Measurements from ENCODE around the gene PRKCQ. TPM values are rescaled to one million over a fixed set of nuclear protein-coding genes. Genes with fewer than 3 reads are reported as not detected.

Gene PRKCQ
- total and polyA plus RNA-seq, 2 of the 13 experiments (the other 11 are each of a cell fraction or from before 2014, with no cell fraction given), result 0.13 to 0.35 TPM

DNA sequence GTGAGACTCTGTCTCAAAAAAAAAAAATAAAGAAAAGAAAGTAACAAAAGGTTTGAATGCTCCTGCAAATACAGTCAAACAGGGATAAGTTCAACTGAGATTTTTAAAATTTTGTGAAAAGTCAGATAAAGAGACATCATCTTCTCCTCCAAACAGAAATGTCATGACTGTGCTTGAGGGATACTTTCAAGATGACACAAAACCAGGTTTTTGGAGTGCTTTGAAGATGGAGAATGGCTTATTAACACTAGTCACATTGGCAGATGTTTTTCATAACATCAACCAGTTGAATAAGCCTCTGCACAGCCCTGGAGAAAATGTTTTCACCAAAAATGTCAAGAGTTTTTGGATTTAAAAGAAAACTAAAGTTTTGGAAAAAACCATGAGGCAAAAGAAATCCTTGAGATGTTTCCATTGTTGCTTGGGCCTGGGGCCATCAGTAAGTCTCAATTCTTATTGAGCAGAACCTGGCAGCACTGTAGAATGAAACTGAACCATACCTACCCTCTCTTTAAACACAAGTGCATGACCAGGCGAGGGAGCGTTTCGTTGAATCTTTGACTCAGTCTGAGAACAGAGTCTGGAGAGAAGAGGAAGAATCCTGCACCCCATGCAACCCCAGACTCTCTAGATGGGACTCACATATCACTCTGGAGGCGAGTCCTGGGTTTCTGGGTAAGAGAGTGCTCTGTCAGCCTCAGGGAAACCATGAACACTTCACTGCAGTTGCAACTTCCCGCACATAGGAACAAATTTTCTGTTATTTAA, 37.4 kb upstream of the PRKCQ start (continued):
- TF ChIP-seq NFKB2 (CRISPR knock-in tag; IDR thresholded peaks at IDR 0.05; ENCODE audit: borderline replicate concordance) (no peak), ZNF577 (CRISPR knock-in tag; IDR thresholded peaks at IDR 0.05; ENCODE audit: borderline replicate concordance, low read depth) (no peak), NFKBIZ (CRISPR knock-in tag; IDR thresholded peaks at IDR 0.05) (no peak), MZF1 (CRISPR knock-in tag; IDR thresholded peaks at IDR 0.05; ENCODE audit: borderline replicate concordance) (no peak), GTF3A (CRISPR knock-in tag; conservative IDR thresholded peaks at IDR 0.05) (no peak)
- TF ChIP-seq, protein P1, sequence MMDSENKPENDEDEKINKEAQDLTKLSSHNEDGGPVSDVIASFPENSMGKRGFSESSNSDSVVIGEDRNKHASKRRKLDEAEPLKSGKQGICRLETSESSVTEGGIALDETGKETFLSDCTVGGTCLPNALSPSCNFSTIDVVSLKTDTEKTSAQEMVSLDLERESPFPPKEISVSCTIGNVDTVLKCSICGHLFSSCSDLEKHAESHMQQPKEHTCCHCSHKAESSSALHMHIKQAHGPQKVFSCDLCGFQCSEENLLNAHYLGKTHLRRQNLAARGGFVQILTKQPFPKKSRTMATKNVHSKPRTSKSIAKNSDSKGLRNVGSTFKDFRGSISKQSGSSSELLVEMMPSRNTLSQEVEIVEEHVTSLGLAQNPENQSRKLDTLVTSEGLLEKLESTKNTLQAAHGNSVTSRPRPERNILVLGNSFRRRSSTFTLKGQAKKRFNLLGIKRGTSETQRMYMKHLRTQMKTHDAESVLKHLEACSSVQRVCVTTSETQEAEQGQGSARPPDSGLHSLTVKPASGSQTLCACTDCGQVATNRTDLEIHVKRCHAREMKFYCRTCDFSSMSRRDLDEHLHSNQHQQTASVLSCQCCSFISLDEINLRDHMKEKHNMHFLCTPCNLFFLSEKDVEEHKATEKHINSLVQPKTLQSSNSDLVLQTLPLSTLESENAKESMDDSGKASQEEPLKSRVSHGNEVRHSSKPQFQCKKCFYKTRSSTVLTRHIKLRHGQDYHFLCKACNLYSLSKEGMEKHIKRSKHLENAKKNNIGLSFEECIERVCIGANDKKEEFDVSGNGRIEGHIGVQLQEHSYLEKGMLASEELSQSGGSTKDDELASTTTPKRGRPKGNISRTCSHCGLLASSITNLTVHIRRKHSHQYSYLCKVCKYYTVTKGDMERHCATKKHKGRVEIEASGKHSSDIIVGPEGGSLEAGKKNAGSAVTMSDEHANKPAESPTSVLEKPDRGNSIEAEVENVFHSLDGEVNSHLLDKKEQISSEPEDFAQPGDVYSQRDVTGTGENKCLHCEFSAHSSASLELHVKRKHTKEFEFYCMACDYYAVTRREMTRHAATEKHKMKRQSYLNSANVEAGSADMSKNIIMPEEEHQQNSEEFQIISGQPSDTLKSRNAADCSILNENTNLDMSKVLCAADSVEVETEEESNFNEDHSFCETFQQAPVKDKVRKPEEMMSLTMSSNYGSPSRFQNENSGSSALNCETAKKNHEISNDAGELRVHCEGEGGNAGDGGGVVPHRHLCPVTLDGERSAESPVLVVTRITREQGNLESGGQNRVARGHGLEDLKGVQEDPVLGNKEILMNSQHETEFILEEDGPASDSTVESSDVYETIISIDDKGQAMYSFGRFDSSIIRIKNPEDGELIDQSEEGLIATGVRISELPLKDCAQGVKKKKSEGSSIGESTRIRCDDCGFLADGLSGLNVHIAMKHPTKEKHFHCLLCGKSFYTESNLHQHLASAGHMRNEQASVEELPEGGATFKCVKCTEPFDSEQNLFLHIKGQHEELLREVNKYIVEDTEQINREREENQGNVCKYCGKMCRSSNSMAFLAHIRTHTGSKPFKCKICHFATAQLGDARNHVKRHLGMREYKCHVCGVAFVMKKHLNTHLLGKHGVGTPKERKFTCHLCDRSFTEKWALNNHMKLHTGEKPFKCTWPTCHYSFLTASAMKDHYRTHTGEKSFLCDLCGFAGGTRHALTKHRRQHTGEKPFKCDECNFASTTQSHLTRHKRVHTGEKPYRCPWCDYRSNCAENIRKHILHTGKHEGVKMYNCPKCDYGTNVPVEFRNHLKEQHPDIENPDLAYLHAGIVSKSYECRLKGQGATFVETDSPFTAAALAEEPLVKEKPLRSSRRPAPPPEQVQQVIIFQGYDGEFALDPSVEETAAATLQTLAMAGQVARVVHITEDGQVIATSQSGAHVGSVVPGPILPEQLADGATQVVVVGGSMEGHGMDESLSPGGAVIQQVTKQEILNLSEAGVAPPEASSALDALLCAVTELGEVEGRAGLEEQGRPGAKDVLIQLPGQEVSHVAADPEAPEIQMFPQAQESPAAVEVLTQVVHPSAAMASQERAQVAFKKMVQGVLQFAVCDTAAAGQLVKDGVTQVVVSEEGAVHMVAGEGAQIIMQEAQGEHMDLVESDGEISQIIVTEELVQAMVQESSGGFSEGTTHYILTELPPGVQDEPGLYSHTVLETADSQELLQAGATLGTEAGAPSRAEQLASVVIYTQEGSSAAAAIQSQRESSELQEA (CRISPR knock-in tag; IDR thresholded peaks at IDR 0.05; ENCODE audit: not compliant biosample characterization), result no peak

Data from HepG2 (cell line).